ENCODE measurements around the gene HSD17B14.

HSD17B14 gene

GRCh38 chr19:48841047-48841446, 4.8 kb upstream of the HSD17B14 start:
- Histone ChIP-seq H3K27ac (ENCODE audit: low read length) (no peak overlapping the region), H3K27me3 (ENCODE audit: control insufficient read depth, insufficient read depth, low read length) (no peaks in the 10 kb centered on the region), H3K4me3 (ENCODE audit: low read length) (no peak overlapping the region), H3K9me3 (ENCODE audit: control insufficient read depth, low read depth, low read length) (no peaks in the 10 kb centered on the region), H3K9ac (ENCODE audit: low read length) (no peak overlapping the region), H3K4me1 (ENCODE audit: control insufficient read depth, low read depth, low read length) (no peaks in the 10 kb centered on the region), H3K36me3 (ENCODE audit: control insufficient read depth, low read depth, low read length) (no peaks in the 10 kb centered on the region)

- Histone ChIP-seq H3K36me3 (ENCODE audit: control insufficient read depth, low read depth, low read length) (no peaks in the 10 kb centered on the region), H3K4me3 (ENCODE audit: low read length) (peak overlapping the region; percentile 53), H3K9ac (ENCODE audit: low read length) (peak overlapping the region; percentile 16), H3K27ac (ENCODE audit: low read length) (no peak overlapping the region), H3K9me3 (ENCODE audit: control insufficient read depth, low read depth, low read length) (no peaks in the 10 kb centered on the region), H3K4me1 (ENCODE audit: control insufficient read depth, low read depth, low read length) (no peaks in the 10 kb centered on the region), H3K27me3 (ENCODE audit: control insufficient read depth, insufficient read depth, low read length) (no peaks in the 10 kb centered on the region)
Observed at GRCh38 chr19:48837687-48838086, 1.4 kb upstream of the HSD17B14 start.

DNA sequence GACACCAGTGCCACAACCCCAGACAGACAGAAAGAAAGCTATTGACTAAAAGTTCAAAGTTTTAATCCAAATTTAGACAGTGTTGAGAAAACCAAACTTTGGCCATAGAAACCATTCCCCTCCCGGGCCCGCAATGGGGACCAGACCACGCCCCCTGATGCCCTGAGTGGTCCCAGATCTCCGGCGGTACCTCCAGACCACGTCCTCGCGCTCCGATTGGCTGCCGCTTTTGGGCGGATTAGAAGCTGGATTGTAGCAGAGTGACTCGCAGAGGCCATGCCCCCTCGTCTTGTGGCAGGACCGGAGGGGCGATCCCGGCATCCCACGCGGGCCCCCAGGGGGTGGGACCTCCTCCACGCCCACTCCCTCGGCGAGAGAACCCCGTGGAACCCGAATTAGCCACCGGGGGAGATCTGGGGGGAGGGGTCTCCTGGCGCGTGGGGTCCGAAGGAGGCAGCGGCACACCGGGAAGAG, 797 bp upstream of the HSD17B14 start:
- Histone ChIP-seq H3K4me1 (ENCODE audit: control insufficient read depth, low read depth, low read length) (no peaks in the 10 kb centered on the region), H3K36me3 (ENCODE audit: control insufficient read depth, low read depth, low read length) (no peaks in the 10 kb centered on the region), H3K27me3 (ENCODE audit: control insufficient read depth, insufficient read depth, low read length) (no peaks in the 10 kb centered on the region), H3K27ac (ENCODE audit: low read length) (peak overlapping the region; percentile 15), H3K9me3 (ENCODE audit: control insufficient read depth, low read depth, low read length) (no peaks in the 10 kb centered on the region), H3K9ac (ENCODE audit: low read length) (peak overlapping the region; percentile 26), H3K4me3 (ENCODE audit: low read length) (peak overlapping the region; percentile 53)

- peak overlapping the region; percentile 26 for H3K9ac ChIP-seq (ENCODE audit: low read length)
- H3K9me3 ChIP-seq (ENCODE audit: control insufficient read depth, low read depth, low read length) = no peaks in the 10 kb centered on the region
Observed at GRCh38 chr19:48835734-48836088, 580 bp downstream of the HSD17B14 start.

GRCh38 chr19:48833977-48834376, 2.3 kb downstream of the HSD17B14 start:
- Histone ChIP-seq H3K4me3 (ENCODE audit: low read length) (no peak overlapping the region), H3K9me3 (ENCODE audit: control insufficient read depth, low read depth, low read length) (no peaks in the 10 kb centered on the region), H3K27me3 (ENCODE audit: control insufficient read depth, insufficient read depth, low read length) (no peaks in the 10 kb centered on the region), H3K36me3 (ENCODE audit: control insufficient read depth, low read depth, low read length) (no peaks in the 10 kb centered on the region), H3K4me1 (ENCODE audit: control insufficient read depth, low read depth, low read length) (no peaks in the 10 kb centered on the region), H3K9ac (ENCODE audit: low read length) (no peak overlapping the region), H3K27ac (ENCODE audit: low read length) (no peak overlapping the region)

More at GRCh38 chr19:48835734-48836088, 580 bp downstream of the HSD17B14 start:
- no peak overlapping the region for H3K27ac ChIP-seq (ENCODE audit: low read length)
- H3K27me3 ChIP-seq (ENCODE audit: control insufficient read depth, insufficient read depth, low read length) = no peaks in the 10 kb centered on the region
- no peaks in the 10 kb centered on the region for H3K36me3 ChIP-seq (ENCODE audit: control insufficient read depth, low read depth, low read length)
- no peaks in the 10 kb centered on the region for H3K4me1 ChIP-seq (ENCODE audit: control insufficient read depth, low read depth, low read length)
- peak overlapping the region; percentile 53 for H3K4me3 ChIP-seq (ENCODE audit: low read length)

- H3K9ac ChIP-seq (ENCODE audit: low read length) = no peak overlapping the region
- no peaks in the 10 kb centered on the region for H3K4me1 ChIP-seq (ENCODE audit: control insufficient read depth, low read depth, low read length)
- H3K27me3 ChIP-seq (ENCODE audit: control insufficient read depth, insufficient read depth, low read length) = no peaks in the 10 kb centered on the region
- H3K9me3 ChIP-seq (ENCODE audit: control insufficient read depth, low read depth, low read length) = no peaks in the 10 kb centered on the region
- no peak overlapping the region for H3K27ac ChIP-seq (ENCODE audit: low read length)
- no peaks in the 10 kb centered on the region for H3K36me3 ChIP-seq (ENCODE audit: control insufficient read depth, low read depth, low read length)
- no peak overlapping the region for H3K4me3 ChIP-seq (ENCODE audit: low read length)
Observed at GRCh38 chr19:48833049-48833448, 3.2 kb downstream of the HSD17B14 start.

DNA sequence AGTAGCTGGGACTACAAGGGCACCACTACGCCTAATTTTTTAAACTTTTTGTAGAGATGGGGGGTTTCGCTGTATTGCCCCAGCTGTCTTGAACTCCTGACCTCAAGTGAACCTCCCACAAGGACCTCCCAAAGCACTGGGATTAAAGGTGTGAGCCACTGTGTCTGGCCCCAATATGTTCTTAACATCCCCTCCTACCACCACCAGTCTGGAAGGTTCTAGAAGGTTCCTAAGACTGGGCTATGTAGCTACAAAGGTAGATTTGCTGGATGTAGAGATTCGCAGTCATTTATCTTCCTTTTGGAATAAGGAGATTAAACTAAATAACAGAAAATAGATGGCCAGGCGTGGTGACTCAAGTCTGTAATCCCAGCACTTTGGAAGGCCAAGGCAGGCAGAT, 5.3 kb downstream of the HSD17B14 start:
- H3K9ac ChIP-seq (ENCODE audit: low read length) = no peak overlapping the region
- no peak overlapping the region for H3K27ac ChIP-seq (ENCODE audit: low read length)
- H3K27me3 ChIP-seq (ENCODE audit: control insufficient read depth, insufficient read depth, low read length) = no peaks in the 10 kb centered on the region
- no peak overlapping the region for H3K4me3 ChIP-seq (ENCODE audit: low read length)
- H3K4me1 ChIP-seq (ENCODE audit: control insufficient read depth, low read depth, low read length) = no peaks in the 10 kb centered on the region
- no peaks in the 10 kb centered on the region for H3K36me3 ChIP-seq (ENCODE audit: control insufficient read depth, low read depth, low read length)
- H3K9me3 ChIP-seq (ENCODE audit: control insufficient read depth, low read depth, low read length) = no peaks in the 10 kb centered on the region

- Histone ChIP-seq H3K27me3 (ENCODE audit: control insufficient read depth, insufficient read depth, low read length) (no peaks in the 10 kb centered on the region), H3K9ac (ENCODE audit: low read length) (no peak overlapping the region), H3K4me1 (ENCODE audit: control insufficient read depth, low read depth, low read length) (no peaks in the 10 kb centered on the region), H3K9me3 (ENCODE audit: control insufficient read depth, low read depth, low read length) (no peaks in the 10 kb centered on the region), H3K27ac (ENCODE audit: low read length) (no peak overlapping the region), H3K36me3 (ENCODE audit: control insufficient read depth, low read depth, low read length) (no peaks in the 10 kb centered on the region), H3K4me3 (ENCODE audit: low read length) (no peak overlapping the region)
Observed at GRCh38 chr19:48830088-48830487, 6.2 kb downstream of the HSD17B14 start.

- Histone ChIP-seq H3K9me3 (ENCODE audit: control insufficient read depth, low read depth, low read length) (no peaks in the 10 kb centered on the region), H3K36me3 (ENCODE audit: control insufficient read depth, low read depth, low read length) (no peaks in the 10 kb centered on the region), H3K4me1 (ENCODE audit: control insufficient read depth, low read depth, low read length) (no peaks in the 10 kb centered on the region), H3K4me3 (ENCODE audit: low read length) (no peak overlapping the region), H3K27ac (ENCODE audit: low read length) (no peak overlapping the region), H3K9ac (ENCODE audit: low read length) (no peak overlapping the region), H3K27me3 (ENCODE audit: control insufficient read depth, insufficient read depth, low read length) (no peaks in the 10 kb centered on the region)
Observed at GRCh38 chr19:48826606-48827020, 9.7 kb downstream of the HSD17B14 start.

GRCh38 chr19:48822514-48822913, 13.8 kb downstream of the HSD17B14 start:
- Histone ChIP-seq H3K27ac (ENCODE audit: low read length) (no peak overlapping the region), H3K27me3 (ENCODE audit: control insufficient read depth, insufficient read depth, low read length) (no peaks in the 10 kb centered on the region), H3K4me3 (ENCODE audit: low read length) (no peak overlapping the region), H3K36me3 (ENCODE audit: control insufficient read depth, low read depth, low read length) (no peaks in the 10 kb centered on the region), H3K9ac (ENCODE audit: low read length) (no peak overlapping the region), H3K9me3 (ENCODE audit: control insufficient read depth, low read depth, low read length) (no peaks in the 10 kb centered on the region), H3K4me1 (ENCODE audit: control insufficient read depth, low read depth, low read length) (no peaks in the 10 kb centered on the region)

- no peak overlapping the region for H3K27ac ChIP-seq (ENCODE audit: low read length)
- H3K36me3 ChIP-seq (ENCODE audit: control insufficient read depth, low read depth, low read length) = no peaks in the 10 kb centered on the region
- H3K4me1 ChIP-seq (ENCODE audit: control insufficient read depth, low read depth, low read length) = no peaks in the 10 kb centered on the region
- H3K9me3 ChIP-seq (ENCODE audit: control insufficient read depth, low read depth, low read length) = no peaks in the 10 kb centered on the region
- no peak overlapping the region for H3K9ac ChIP-seq (ENCODE audit: low read length)
- H3K27me3 ChIP-seq (ENCODE audit: control insufficient read depth, insufficient read depth, low read length) = no peaks in the 10 kb centered on the region
- H3K4me3 ChIP-seq (ENCODE audit: low read length) = no peak overlapping the region
Observed at GRCh38 chr19:48821633-48822032, 14.7 kb downstream of the HSD17B14 start.

DNA sequence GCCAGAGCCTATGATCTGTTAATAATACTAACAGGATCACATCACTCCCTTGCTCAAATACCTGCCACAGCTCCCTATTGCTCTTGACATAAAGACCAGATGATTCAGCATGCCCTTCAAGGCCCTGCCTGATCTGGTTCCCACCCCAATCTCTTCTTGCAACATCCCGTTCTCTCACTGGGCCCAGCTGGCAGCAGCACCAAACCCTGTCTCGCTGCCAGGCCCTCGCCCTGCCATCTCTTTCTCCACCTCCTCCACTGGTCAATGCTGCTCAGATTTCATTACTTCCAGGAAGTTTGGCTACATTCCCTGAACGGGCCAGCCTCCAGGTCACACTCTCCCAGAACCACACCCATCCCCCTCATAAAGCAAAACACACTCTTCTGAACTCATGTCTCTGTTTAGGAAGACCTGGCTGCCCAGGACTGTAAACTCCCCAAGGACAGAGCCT, 16.9 kb downstream of the HSD17B14 start:
- H3K4me3 ChIP-seq (ENCODE audit: low read length) = no peak overlapping the region
- no peaks in the 10 kb centered on the region for H3K4me1 ChIP-seq (ENCODE audit: control insufficient read depth, low read depth, low read length)
- no peaks in the 10 kb centered on the region for H3K36me3 ChIP-seq (ENCODE audit: control insufficient read depth, low read depth, low read length)
- no peak overlapping the region for H3K27ac ChIP-seq (ENCODE audit: low read length)
- no peaks in the 10 kb centered on the region for H3K9me3 ChIP-seq (ENCODE audit: control insufficient read depth, low read depth, low read length)
- no peaks in the 10 kb centered on the region for H3K27me3 ChIP-seq (ENCODE audit: control insufficient read depth, insufficient read depth, low read length)
- H3K9ac ChIP-seq (ENCODE audit: low read length) = no peak overlapping the region
